Stimulated activated naive CD8-positive, alpha-beta T cell treated with anti-CD3 and anti-CD28 coated beads, Interleukin-15, Interleukin-2, amounts not matched to agents 100 ng/mL and 50 ng/mL, for 24 hours (primary cell): ENCODE data around the gene STK16.
A peak's percentile ranks its signal among the peaks of the same experiment; 100 is the strongest.

ENCODE experiments used
- H3K27ac Mint-ChIP-seq: one replicate; pipeline ENCODE4 v1.8.0; 2021; ENCODE audit warnings: mild to moderate bottlenecking, mixed read lengths
- H3K27me3 Mint-ChIP-seq: one replicate; pipeline ENCODE4 v1.8.0; 2021; ENCODE audit warnings: mixed read lengths
- H3K36me3 Mint-ChIP-seq: one replicate; pipeline ENCODE4 v1.8.0; 2021; ENCODE audit warnings: low read depth, mixed read lengths
- H3K4me1 Mint-ChIP-seq: one replicate; pipeline ENCODE4 v1.8.0; 2021; ENCODE audit warnings: low read depth, mixed read lengths
- H3K4me3 Mint-ChIP-seq: one replicate; pipeline ENCODE4 v1.8.0; 2021; ENCODE audit warnings: mild to moderate bottlenecking, mixed read lengths
- H3K9me3 Mint-ChIP-seq: one replicate; pipeline ENCODE4 v1.8.0; 2021; ENCODE audit warnings: mixed read lengths

STK16 gene

GRCh38 chr2:219266232-219266631 is 21.0 kb downstream of the STK16 start:
- Mint-ChIP-seq H3K4me1 (no peaks in the 10 kb centered on the region), H3K27ac (no peak overlapping the region), H3K9me3 (no peaks in the 10 kb centered on the region), H3K4me3 (no peak overlapping the region), H3K27me3 (no peaks in the 10 kb centered on the region), H3K36me3 (no peaks in the 10 kb centered on the region)

- Mint-ChIP-seq H3K27me3 (no peaks in the 10 kb centered on the region), H3K4me3 (no peak overlapping the region), H3K9me3 (no peaks in the 10 kb centered on the region), H3K36me3 (no peaks in the 10 kb centered on the region), H3K27ac (no peak overlapping the region), H3K4me1 (no peaks in the 10 kb centered on the region)
Measured at GRCh38 chr2:219266886-219267285, 21.6 kb downstream of the STK16 start.

GRCh38 chr2:219268294-219268693 is 23.0 kb downstream of the STK16 start:
- no peaks in the 10 kb centered on the region for H3K36me3 Mint-ChIP-seq
- no peaks in the 10 kb centered on the region for H3K9me3 Mint-ChIP-seq
- no peaks in the 10 kb centered on the region for H3K27me3 Mint-ChIP-seq
- peaks cover 9% of the 10 kb centered on the region for H3K4me1 Mint-ChIP-seq
- H3K27ac Mint-ChIP-seq: no peak overlapping the region
- no peak overlapping the region for H3K4me3 Mint-ChIP-seq

GRCh38 chr2:219269362-219270054 is 24.2 kb downstream of the STK16 start:
- no peak overlapping the region for H3K27ac Mint-ChIP-seq
- H3K9me3 Mint-ChIP-seq: no peaks in the 10 kb centered on the region
- H3K27me3 Mint-ChIP-seq: no peaks in the 10 kb centered on the region

GRCh38 chr2:219270055-219270372 is 24.7 kb downstream of the STK16 start:
- Mint-ChIP-seq H3K27ac (no peak overlapping the region), H3K4me3 (no peak overlapping the region), H3K27me3 (no peaks in the 10 kb centered on the region), H3K36me3 (no peaks in the 10 kb centered on the region), H3K9me3 (no peaks in the 10 kb centered on the region), H3K4me1 (peaks cover 15% of the 10 kb centered on the region)

More at GRCh38 chr2:219269362-219270054, 24.2 kb downstream of the STK16 start:
- Mint-ChIP-seq H3K36me3 (no peaks in the 10 kb centered on the region), H3K4me1 (peaks cover 15% of the 10 kb centered on the region), H3K4me3 (no peak overlapping the region)

GRCh38 chr2:219271021-219271420 is 25.7 kb downstream of the STK16 start:
- Mint-ChIP-seq H3K27ac (no peak overlapping the region), H3K27me3 (no peaks in the 10 kb centered on the region), H3K9me3 (no peaks in the 10 kb centered on the region)

GRCh38 chr2:219272356-219272755 is 27.1 kb downstream of the STK16 start:
- Mint-ChIP-seq H3K27ac (no peak overlapping the region), H3K9me3 (no peaks in the 10 kb centered on the region), H3K4me3 (no peak overlapping the region), H3K4me1 (peaks cover 20% of the 10 kb centered on the region), H3K36me3 (no peaks in the 10 kb centered on the region), H3K27me3 (no peaks in the 10 kb centered on the region)

More at GRCh38 chr2:219271021-219271420, 25.7 kb downstream of the STK16 start:
- Mint-ChIP-seq H3K4me1 (peaks cover 15% of the 10 kb centered on the region), H3K4me3 (no peak overlapping the region), H3K36me3 (no peaks in the 10 kb centered on the region)

- no peak overlapping the region for H3K27ac Mint-ChIP-seq
- no peaks in the 10 kb centered on the region for H3K27me3 Mint-ChIP-seq
- peaks cover 26% of the 10 kb centered on the region for H3K4me1 Mint-ChIP-seq
- no peaks in the 10 kb centered on the region for H3K9me3 Mint-ChIP-seq
- H3K36me3 Mint-ChIP-seq: no peaks in the 10 kb centered on the region
- no peak overlapping the region for H3K4me3 Mint-ChIP-seq
Measured at GRCh38 chr2:219272995-219273394, 27.7 kb downstream of the STK16 start.

- H3K27me3 Mint-ChIP-seq: no peaks in the 10 kb centered on the region
- no peak overlapping the region for H3K27ac Mint-ChIP-seq
- no peaks in the 10 kb centered on the region for H3K36me3 Mint-ChIP-seq
Measured at GRCh38 chr2:219273937-219274336, 28.7 kb downstream of the STK16 start.

GRCh38 chr2:219274361-219274921 is 29.2 kb downstream of the STK16 start:
- Mint-ChIP-seq H3K27me3 (no peaks in the 10 kb centered on the region), H3K4me1 (peaks cover 37% of the 10 kb centered on the region), H3K4me3 (no peak overlapping the region), H3K36me3 (no peaks in the 10 kb centered on the region), H3K9me3 (no peaks in the 10 kb centered on the region), H3K27ac (no peak overlapping the region)

More at GRCh38 chr2:219273937-219274336, 28.7 kb downstream of the STK16 start:
- H3K4me1 Mint-ChIP-seq: peaks cover 35% of the 10 kb centered on the region
- no peaks in the 10 kb centered on the region for H3K9me3 Mint-ChIP-seq
- no peak overlapping the region for H3K4me3 Mint-ChIP-seq

- H3K27me3 Mint-ChIP-seq: no peaks in the 10 kb centered on the region
- no peaks in the 10 kb centered on the region for H3K9me3 Mint-ChIP-seq
- peak overlapping the region; percentile 92 for H3K4me3 Mint-ChIP-seq
- peak overlapping the region; percentile 91 for H3K27ac Mint-ChIP-seq
- H3K4me1 Mint-ChIP-seq: peaks cover 58% of the 10 kb centered on the region
- peaks cover 16% of the 10 kb centered on the region for H3K36me3 Mint-ChIP-seq
Measured at GRCh38 chr2:219277703-219278654, 32.7 kb downstream of the STK16 start.

- peaks cover 52% of the 10 kb centered on the region for H3K4me1 Mint-ChIP-seq
- no peaks in the 10 kb centered on the region for H3K9me3 Mint-ChIP-seq
- H3K4me3 Mint-ChIP-seq: peak overlapping the region; percentile 92
- no peaks in the 10 kb centered on the region for H3K27me3 Mint-ChIP-seq
- peak overlapping the region; percentile 91 for H3K27ac Mint-ChIP-seq
- H3K36me3 Mint-ChIP-seq: peaks cover 21% of the 10 kb centered on the region
Measured at GRCh38 chr2:219278655-219279150, 33.4 kb downstream of the STK16 start.

GRCh38 chr2:219279151-219279915 is 34.1 kb downstream of the STK16 start, which contains the start of gene DNAJB2:
DNAJB2 (plus strand) TSS chr2:219279366; CDS start chr2:219279834, 468 bp downstream.
- H3K4me1 Mint-ChIP-seq: peaks cover 50% of the 10 kb centered on the region
- no peaks in the 10 kb centered on the region for H3K9me3 Mint-ChIP-seq
- peaks cover 24% of the 10 kb centered on the region for H3K36me3 Mint-ChIP-seq
- H3K27me3 Mint-ChIP-seq: no peaks in the 10 kb centered on the region
- peak within 1 kb of the TSS; percentile 93 for H3K27ac Mint-ChIP-seq
- H3K4me3 Mint-ChIP-seq: peak within 1 kb of the TSS; percentile 92

- no peaks in the 10 kb centered on the region for H3K27me3 Mint-ChIP-seq
- no peaks in the 10 kb centered on the region for H3K9me3 Mint-ChIP-seq
- H3K36me3 Mint-ChIP-seq: peaks cover 24% of the 10 kb centered on the region
- H3K4me1 Mint-ChIP-seq: peaks cover 50% of the 10 kb centered on the region
- peak overlapping the region; percentile 92 for H3K4me3 Mint-ChIP-seq
- peak overlapping the region; percentile 93 for H3K27ac Mint-ChIP-seq
Measured at GRCh38 chr2:219279916-219280516, 34.7 kb downstream of the STK16 start.
